Naive thymus-derived CD4-positive, alpha-beta T cell (primary cell): ENCODE results near the gene MYL4. TPM values are rescaled to one million over a fixed set of nuclear protein-coding genes. Genes with fewer than 3 reads are reported as not detected.
A peak's percentile ranks its signal among the peaks of the same experiment; 100 is the strongest.

Source experiments
- ATAC-seq: fragments of 150-1000 bp; cut with Tn5 transposase; 2 replicates; pipeline ENCODE4 v1.10.0; 2021; ENCODE audit warnings: mild to moderate bottlenecking, moderate library complexity
- CTCF ChIA-PET: fragments of 350-600 bp; sonication (Branson Sonifier 250); formaldehyde crosslinking; loops from one replicate; lab custom pipeline; 2021; ENCODE audit warnings: antibody characterized with exemption; lab: Charles Lee
- POLR2A ChIA-PET: fragments of 350-600 bp; sonication (Branson Sonifier 250); formaldehyde crosslinking; loops from one replicate; lab custom pipeline; 2021; ENCODE audit warnings: antibody characterized with exemption, inconsistent platforms; lab: Charles Lee
- DNase-seq, 9 donors: peaks; one replicate each; pipeline versions ENCODE4 v3.0.0 to v3.0.0-alpha.2; 2020 to 2022; ENCODE audit warnings: mixed read lengths in 1 of 9
- H3K27ac ChIP-seq: one replicate; pipeline ENCODE4 v1.7.0; 2013; ENCODE audit warnings: mild to moderate bottlenecking, low read depth, low read length, moderate library complexity
- H3K27me3 ChIP-seq, 2 donors: one replicate each; pipeline ENCODE4 v1.7.0; 2013; ENCODE audit warnings: low read length in 2 of 2, mild to moderate bottlenecking in 2 of 2, moderate library complexity in 2 of 2; ENCODE audit not compliant: control insufficient read depth in 2 of 2, insufficient read depth in 2 of 2
- H3K36me3 ChIP-seq, 3 experiments: 1 replicate in 2 of 3; 2 replicates in 1 of 3; pipeline ENCODE4 v1.7.0; 2013; ENCODE audit warnings: low read length in 3 of 3, mild to moderate bottlenecking in 3 of 3, moderate library complexity in 1 of 3; ENCODE audit not compliant: insufficient read depth in 3 of 3, control insufficient read depth in 2 of 3
- H3K4me1 ChIP-seq, 2 donors: one replicate each; pipeline ENCODE4 v1.7.0; 2013; ENCODE audit warnings: low read length in 2 of 2, mild to moderate bottlenecking in 2 of 2, moderate library complexity in 1 of 2; ENCODE audit not compliant: control insufficient read depth in 2 of 2, insufficient read depth in 2 of 2
- H3K4me3 ChIP-seq: 2 replicates; pipeline ENCODE4 v1.7.0; 2013; ENCODE audit warnings: mild to moderate bottlenecking, low read length
- H3K9me3 ChIP-seq, 3 experiments: 1 replicate in 2 of 3; 2 replicates in 1 of 3; pipeline ENCODE4 v1.7.0; 2013; ENCODE audit warnings: low read length in 3 of 3; ENCODE audit not compliant: control insufficient read depth in 2 of 3
- H3K27ac Mint-ChIP-seq, 9 donors: one replicate each; pipeline ENCODE4 v1.8.0; 2020 to 2022; ENCODE audit warnings: mixed read lengths in 9 of 9, mild to moderate bottlenecking in 8 of 9, moderate library complexity in 5 of 9, inconsistent platforms in 2 of 9
- H3K27me3 Mint-ChIP-seq, 5 donors: one replicate each; pipeline ENCODE4 v1.8.0; 2021 to 2022; ENCODE audit warnings: mixed read lengths in 5 of 5, mild to moderate bottlenecking in 1 of 5
- H3K36me3 Mint-ChIP-seq, 5 donors: one replicate each; pipeline ENCODE4 v1.8.0; 2020 to 2022; ENCODE audit warnings: mixed read lengths in 5 of 5, mild to moderate bottlenecking in 3 of 5, inconsistent platforms in 1 of 5
- H3K4me1 Mint-ChIP-seq, 7 donors: one replicate each; pipeline ENCODE4 v1.8.0; 2020 to 2022; ENCODE audit warnings: mixed read lengths in 7 of 7, mild to moderate bottlenecking in 3 of 7, inconsistent platforms in 1 of 7
- H3K4me3 Mint-ChIP-seq, 10 donors: one replicate each; pipeline ENCODE4 v1.8.0; 2020 to 2022; ENCODE audit warnings: mild to moderate bottlenecking in 10 of 10, mixed read lengths in 10 of 10, moderate library complexity in 6 of 10, inconsistent platforms in 2 of 10
- H3K9me3 Mint-ChIP-seq, 11 donors: one replicate each; pipeline ENCODE4 v1.8.0; 2020 to 2022; ENCODE audit warnings: mixed read lengths in 11 of 11, mild to moderate bottlenecking in 4 of 11, inconsistent platforms in 1 of 11, moderate library complexity in 1 of 11
- intact Hi-C, 2 donors: fragments of 100-400 bp; cut with micrococcal nuclease; formaldehyde crosslinking; loops; one replicate each; pipeline ENCODE4 v1.15.1; 2023
- polyA plus RNA-seq, 2 donors: library from polyadenylated mRNA; unstranded; fragments of 300-500 nt; fragmentation: Illumina TruSeq; gene quantifications; one replicate each; pipeline ENCODE4 v1.2.3, GENCODE V29; 2021
- total RNA-seq, 6 experiments: library from RNA in 5 of 6; stranded (reverse) in 5 of 6; gene quantifications; 1 replicate in 5 of 6; 2 replicates in 1 of 6; pipeline ENCODE4 v1.2.3 and lab custom pipeline; 2021 to 2026

Gene MYL4
- total and polyA plus RNA-seq, 7 experiments from 2014 or later, result not detected

DNA sequence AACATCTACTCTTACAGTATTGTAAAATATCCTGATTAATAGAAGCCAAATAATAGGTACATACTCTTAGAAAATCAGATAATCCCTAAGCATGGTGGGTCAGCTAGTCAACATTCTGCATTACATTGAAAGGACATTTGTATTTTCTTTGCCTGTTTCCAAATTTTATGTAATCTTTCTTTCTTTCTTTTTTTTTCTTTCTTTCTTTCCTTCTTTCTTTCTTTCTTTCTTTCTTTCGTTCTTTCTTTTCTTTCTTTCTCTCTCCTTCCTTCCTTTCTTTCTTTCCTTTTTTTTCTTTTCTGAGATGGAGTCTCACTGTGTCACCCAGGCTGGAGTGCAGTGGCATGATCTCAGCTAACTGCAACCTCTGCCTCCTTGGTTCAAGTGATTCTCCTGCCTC is 63.3 kb downstream of the MYL4 start:
- Histone ChIP-seq H3K4me1 (no peaks in the 10 kb centered on the region), H3K27ac (no peak overlapping the region), H3K27me3 (no peaks in the 10 kb centered on the region), H3K9me3 (peaks cover 0 to 3% (median 0%) of the 10 kb centered on the region in 3 experiments), H3K36me3 (no peaks in the 10 kb centered on the region), H3K4me3 (no peak overlapping the region)
- CTCF ChIA-PET, result no interaction called here
- Mint-ChIP-seq H3K36me3 (peaks cover 0 to 5% (median 3%) of the 10 kb centered on the region in 5 donors), H3K27me3 (peaks cover 0 to 29% (median 8%) of the 10 kb centered on the region in 5 donors), H3K4me3 (no peak overlapping the region), H3K9me3 (peaks cover 0 to 9% (median 6%) of the 10 kb centered on the region in 11 donors), H3K27ac (peak overlapping the region in 1 of 9 donors; percentile 55), H3K4me1 (no peaks in the 10 kb centered on the region)
- ATAC-seq, result no peak
- intact Hi-C loops, result no loop called here
- no peak for DNase-seq
- POLR2A ChIA-PET, result no interaction called here

DNA sequence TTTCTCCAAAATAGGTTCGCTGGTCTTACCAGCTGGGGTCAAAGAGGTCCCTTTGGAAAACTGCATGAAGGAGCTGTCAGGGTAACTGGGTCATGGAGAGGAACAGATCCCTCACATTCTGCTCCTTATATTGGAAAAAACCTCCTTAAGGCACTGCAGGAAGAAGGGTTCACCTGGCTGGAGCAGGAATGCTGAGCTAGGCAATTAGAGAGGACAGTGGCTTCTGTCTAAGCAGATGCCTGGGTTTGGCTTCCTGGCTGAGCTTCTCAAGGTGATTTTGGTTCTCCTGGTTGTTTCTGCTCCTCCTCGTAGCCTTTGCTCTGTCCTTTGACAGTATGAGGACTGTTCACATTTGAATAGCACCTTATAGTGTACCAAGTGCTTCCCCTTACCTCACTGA is 64.1 kb downstream of the MYL4 start:
- no peaks in the 10 kb centered on the region for H3K4me1 ChIP-seq
- Mint-ChIP-seq H3K9me3 (peaks cover 0 to 7% (median 5%) of the 10 kb centered on the region in 11 donors), H3K4me3 (no peak overlapping the region), H3K36me3 (peaks cover 0 to 5% (median 3%) of the 10 kb centered on the region in 5 donors), H3K4me1 (no peaks in the 10 kb centered on the region), H3K27ac (no peak overlapping the region), H3K27me3 (peaks cover 0 to 29% (median 8%) of the 10 kb centered on the region in 5 donors)
- H3K4me3 ChIP-seq, result no peak overlapping the region
- no peak for ATAC-seq
- POLR2A ChIA-PET, result interaction anchor here (0.6 kb wide), 1 partner anchor 507 kb away, joined by 3 read pairs; no protein-coding TSS in a partner anchor
- H3K27me3 ChIP-seq, result no peaks in the 10 kb centered on the region
- DNase-seq, result no peak
- intact Hi-C loops, result no loop called here
- no peaks in the 10 kb centered on the region for H3K36me3 ChIP-seq
- no peak overlapping the region for H3K27ac ChIP-seq
- peaks cover 0 to 3% (median 0%) of the 10 kb centered on the region in 3 experiments for H3K9me3 ChIP-seq
- CTCF ChIA-PET, result interaction anchor here (0.5 kb wide), 1 partner anchor 25 kb away, joined by 3 read pairs; no protein-coding TSS in a partner anchor

Other genes with a start within 250 kb of the MYL4 start
- gene RPRML, start 230.1 kb upstream of the MYL4 start, total RNA-seq, result not detected
- gene RPRML, start 230.1 kb upstream of the MYL4 start, polyA plus RNA-seq, result not detected
- gene CDC27, start 20.1 kb upstream of the MYL4 start, total RNA-seq, result 10 to 100 TPM; 47.4 to 98.3 (median 67.2) TPM
- gene CDC27, start 20.1 kb upstream of the MYL4 start, polyA plus RNA-seq, result 10 to 100 TPM; 63.4 to 85.5 TPM
- 1 to 10 TPM in 1 of 5 experiments, under 1 TPM in 2, not detected in 2; 0.41 to 6.4 (median 0.56) TPM for gene ITGB3, start 44.5 kb downstream of the MYL4 start, total RNA-seq
- not detected for gene ITGB3, start 44.5 kb downstream of the MYL4 start, polyA plus RNA-seq
- 10 to 100 TPM in 4 of 5 experiments, 1 to 10 TPM in 1; 3.7 to 37.4 (median 19.9) TPM for gene EFCAB13, start 114.6 kb downstream of the MYL4 start, total RNA-seq
- 1 to 10 TPM; 4.3 to 8.9 TPM for gene EFCAB13, start 114.6 kb downstream of the MYL4 start, polyA plus RNA-seq